Nephron progenitor cell (in vitro differentiated cells): Measurements from ENCODE around the gene SERPINH1.
A peak's percentile ranks its signal among the peaks of the same experiment; 100 is the strongest.

Experiments
- DNase-seq: peaks from one replicate; pipeline ENCODE4 v3.0.0; 2021
- H3K27ac Mint-ChIP-seq: 2 replicates; pipeline ENCODE4 v1.8.0; 2021; ENCODE audit warnings: mild to moderate bottlenecking, moderate library complexity, mixed read lengths
- H3K27me3 Mint-ChIP-seq: 2 replicates; pipeline ENCODE4 v1.8.0; 2021; ENCODE audit warnings: mild to moderate bottlenecking, low read depth, mixed read lengths; ENCODE audit not compliant: poor library complexity
- H3K36me3 Mint-ChIP-seq: 2 replicates; pipeline ENCODE4 v1.8.0; 2021; ENCODE audit warnings: low read depth, mixed read lengths
- H3K4me1 Mint-ChIP-seq: 2 replicates; pipeline ENCODE4 v1.8.0; 2021; ENCODE audit warnings: mixed read lengths
- H3K4me3 Mint-ChIP-seq: 2 replicates; pipeline ENCODE4 v1.8.0; 2021; ENCODE audit warnings: mild to moderate bottlenecking, moderate library complexity, mixed read lengths
- H3K9me3 Mint-ChIP-seq: 2 replicates; pipeline ENCODE4 v1.8.0; 2021; ENCODE audit warnings: mild to moderate bottlenecking, moderate library complexity, mixed read lengths
- CTCF ChIP-seq: fragments of 200-600 bp; sonication (generic); IDR thresholded peaks from 2 replicates; pipeline ENCODE4 v1.5.0; 2021; ENCODE audit warnings: antibody characterized with exemption

Gene SERPINH1

GRCh38 chr11:75562048-75562835, at the start of gene SERPINH1:
Gene SERPINH1, plus strand, starts transcription at chr11:75562253. Its CDS starts 4,097 bp downstream, at chr11:75566350.
- Mint-ChIP-seq H3K27ac (peak within 1 kb of the TSS; percentile 99), H3K4me1 (peaks cover 87% of the 10 kb centered on the region), H3K4me3 (peak within 1 kb of the TSS; percentile 92), H3K36me3 (peaks cover 5% of the 10 kb centered on the region), H3K9me3 (no peaks in the 10 kb centered on the region), H3K27me3 (peaks cover 10% of the 10 kb centered on the region)
- DNase-seq = peak; percentile 74
- no peak for TF ChIP-seq CTCF

DNA sequence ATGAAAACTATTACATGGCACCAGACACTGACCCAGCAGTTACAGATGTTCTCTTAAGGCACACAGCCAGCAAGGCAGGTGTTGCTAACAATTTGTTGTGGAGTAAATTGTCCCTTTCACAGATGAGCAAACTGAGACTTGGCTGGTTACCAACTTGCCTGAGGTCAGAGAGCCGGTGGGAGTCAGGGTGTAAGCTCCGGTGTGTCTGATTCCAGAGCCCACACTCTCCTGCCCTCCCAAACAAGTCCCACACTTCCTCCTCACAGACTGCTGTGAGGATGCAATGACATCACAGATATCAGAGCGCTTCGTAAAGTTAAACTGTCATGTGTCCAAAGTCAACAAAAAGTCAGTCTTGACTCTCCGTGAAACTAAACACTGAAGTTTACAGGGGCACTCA, 48.8 kb upstream of the SERPINH1 start:
- Mint-ChIP-seq H3K27me3 (peaks cover 23% of the 10 kb centered on the region), H3K27ac (no peak overlapping the region), H3K9me3 (peaks cover 16% of the 10 kb centered on the region), H3K36me3 (no peaks in the 10 kb centered on the region), H3K4me3 (no peak overlapping the region), H3K4me1 (peaks cover 20% of the 10 kb centered on the region)
- no peak for TF ChIP-seq CTCF
- no peak for DNase-seq

GRCh38 chr11:75514596-75514995, 47.5 kb upstream of the SERPINH1 start:
- Mint-ChIP-seq H3K36me3 (no peaks in the 10 kb centered on the region), H3K27ac (no peak overlapping the region), H3K9me3 (peaks cover 16% of the 10 kb centered on the region), H3K4me3 (no peak overlapping the region), H3K27me3 (peaks cover 32% of the 10 kb centered on the region), H3K4me1 (peaks cover 25% of the 10 kb centered on the region)
- TF ChIP-seq CTCF = no peak
- DNase-seq = no peak

DNA sequence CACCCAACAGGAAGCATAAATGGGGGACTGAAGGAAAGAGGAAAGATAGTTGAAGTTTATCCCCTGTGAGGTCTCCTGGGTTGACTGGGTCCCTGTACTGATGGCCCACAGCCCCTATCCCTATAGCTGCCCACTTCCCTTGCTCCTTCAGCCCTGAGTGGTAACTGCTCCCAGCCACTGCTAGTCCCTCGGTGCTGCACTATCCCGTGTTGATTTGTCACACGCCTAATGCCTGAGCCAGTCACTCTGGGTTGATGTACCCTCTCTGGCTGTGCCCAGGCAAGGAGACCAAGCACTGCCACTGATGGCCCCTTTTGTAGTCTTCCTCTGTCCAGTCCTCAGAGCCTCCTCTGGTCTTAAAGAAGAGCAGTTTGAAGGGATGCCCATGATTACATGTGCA, 45.9 kb upstream of the SERPINH1 start:
- no peaks in the 10 kb centered on the region for H3K36me3 Mint-ChIP-seq

GRCh38 chr11:75516886-75517285, 45.2 kb upstream of the SERPINH1 start:
- Mint-ChIP-seq H3K9me3 (peaks cover 16% of the 10 kb centered on the region), H3K4me3 (no peak overlapping the region), H3K27ac (no peak overlapping the region), H3K4me1 (peaks cover 16% of the 10 kb centered on the region), H3K27me3 (peaks cover 34% of the 10 kb centered on the region), H3K36me3 (no peaks in the 10 kb centered on the region)
- no peak for DNase-seq
- no peak for TF ChIP-seq CTCF

More for the DNA sequence above, 45.9 kb upstream of the SERPINH1 start:
- H3K4me1 Mint-ChIP-seq = peaks cover 16% of the 10 kb centered on the region
- DNase-seq = no peak
- no peak for TF ChIP-seq CTCF
- peaks cover 16% of the 10 kb centered on the region for H3K9me3 Mint-ChIP-seq
- H3K27ac Mint-ChIP-seq = no peak overlapping the region
- no peak overlapping the region for H3K4me3 Mint-ChIP-seq
- H3K27me3 Mint-ChIP-seq = peaks cover 38% of the 10 kb centered on the region

GRCh38 chr11:75518204-75518549, 43.9 kb upstream of the SERPINH1 start:
- DNase-seq = no peak
- Mint-ChIP-seq H3K4me3 (no peak overlapping the region), H3K27ac (no peak overlapping the region), H3K4me1 (peaks cover 16% of the 10 kb centered on the region), H3K36me3 (no peaks in the 10 kb centered on the region), H3K9me3 (peaks cover 16% of the 10 kb centered on the region), H3K27me3 (peaks cover 39% of the 10 kb centered on the region)
- TF ChIP-seq CTCF = no peak
